Neuronal stem cell (in vitro differentiated cells): ENCODE results near the gene SPATA4.

ENCODE experiments used
- DNase-seq: peaks from one replicate; pipeline ENCODE4 v3.0.0-alpha.2; 2013; ENCODE audit warnings: low spot score
- H2AFZ ChIP-seq: one replicate; pipeline ENCODE4 v1.6.1; 2013; ENCODE audit warnings: mild to moderate bottlenecking, low read length, inconsistent platforms
- H2AK5ac ChIP-seq: 2 replicates; pipeline ENCODE4 v1.6.1; 2013; ENCODE audit warnings: low read depth, mild to moderate bottlenecking, inconsistent platforms, low read length, moderate library complexity, mixed read lengths
- H2BK120ac ChIP-seq: 2 replicates; pipeline ENCODE4 v1.6.1; 2013; ENCODE audit warnings: low read depth, mild to moderate bottlenecking, inconsistent platforms, low read length, moderate library complexity, mixed read lengths
- H2BK12ac ChIP-seq: one replicate; pipeline ENCODE4 v1.6.1; 2013; ENCODE audit warnings: low read length, inconsistent platforms
- H2BK15ac ChIP-seq: 2 replicates; pipeline ENCODE4 v1.6.1; 2013; ENCODE audit warnings: mild to moderate bottlenecking, low read length, inconsistent platforms, mixed read lengths
- H2BK5ac ChIP-seq: one replicate; pipeline ENCODE4 v1.6.1; 2013; ENCODE audit warnings: inconsistent platforms, mild to moderate bottlenecking, low read length, moderate library complexity
- H3K14ac ChIP-seq: one replicate; pipeline ENCODE4 v1.6.1; 2013; ENCODE audit warnings: low read length, inconsistent platforms
- H3K18ac ChIP-seq: 2 replicates; pipeline ENCODE4 v1.6.1; 2013; ENCODE audit warnings: low read length, inconsistent platforms
- H3K23ac ChIP-seq: 2 replicates; pipeline ENCODE4 v1.6.1; 2013; ENCODE audit warnings: low read depth, mild to moderate bottlenecking, mixed read lengths, low read length, inconsistent platforms; ENCODE audit not compliant: poor library complexity
- H3K27ac ChIP-seq: replicated peaks from 3 replicates; pipeline ENCODE4 v1.5.1; 2013; ENCODE audit warnings: low read length, inconsistent platforms
- H3K27me3 ChIP-seq, 3 experiments: 2 replicates each; pipeline ENCODE4 v1.6.1; 2013; ENCODE audit warnings: low read length in 3 of 3, mild to moderate bottlenecking in 2 of 3, inconsistent platforms in 1 of 3, low read depth in 1 of 3, mixed read lengths in 1 of 3, moderate library complexity in 1 of 3; ENCODE audit not compliant: control insufficient read depth in 3 of 3, insufficient read depth in 3 of 3
- H3K36me3 ChIP-seq, 2 donors: replicated peaks in 1 of 2; 2 replicates each; pipeline ENCODE4 v1.6.1; 2013; ENCODE audit warnings: low read length in 2 of 2; ENCODE audit not compliant: control insufficient read depth in 2 of 2, insufficient read depth in 2 of 2
- H3K4ac ChIP-seq: 2 replicates; pipeline ENCODE4 v1.6.1; 2013; ENCODE audit warnings: inconsistent platforms, mild to moderate bottlenecking, low read length, moderate library complexity
- H3K4me1 ChIP-seq, 2 donors: 1 replicate in 1 of 2; 2 replicates in 1 of 2; pipeline ENCODE4 v1.6.1; 2013; ENCODE audit warnings: low read length in 2 of 2, low read depth in 1 of 2; ENCODE audit not compliant: control insufficient read depth in 2 of 2, insufficient read depth in 1 of 2
- H3K4me2 ChIP-seq: one replicate; pipeline ENCODE4 v1.6.1; 2013; ENCODE audit warnings: mild to moderate bottlenecking, low read length, inconsistent platforms; ENCODE audit not compliant: insufficient read depth, poor library complexity, severe bottlenecking
- H3K4me3 ChIP-seq, 2 donors: 2 replicates each; pipeline ENCODE4 v1.5.1; 2013; ENCODE audit warnings: low read length in 2 of 2, mild to moderate bottlenecking in 2 of 2, inconsistent platforms in 1 of 2, moderate library complexity in 1 of 2
- H3K79me1 ChIP-seq: one replicate; pipeline ENCODE4 v1.6.1; 2013; ENCODE audit warnings: low read depth, mild to moderate bottlenecking, inconsistent platforms, low read length, moderate library complexity
- H3K9ac ChIP-seq: one replicate; pipeline ENCODE4 v1.6.1; 2013; ENCODE audit warnings: mild to moderate bottlenecking, low read depth, low read length, inconsistent platforms; ENCODE audit not compliant: poor library complexity
- H3K9me3 ChIP-seq, 2 donors: replicated peaks in 1 of 2; 2 replicates each; pipeline versions ENCODE3 to v1.6.1; 2013; ENCODE audit warnings: low read length in 2 of 2, mild to moderate bottlenecking in 2 of 2, inconsistent platforms in 1 of 2, low read depth in 1 of 2, mixed read lengths in 1 of 2, moderate library complexity in 1 of 2; ENCODE audit not compliant: control insufficient read depth in 2 of 2, insufficient read depth in 1 of 2
- H4K8ac ChIP-seq: one replicate; pipeline ENCODE4 v1.6.1; 2013; ENCODE audit warnings: low read depth, mild to moderate bottlenecking, inconsistent platforms, low read length, moderate library complexity
- H4K91ac ChIP-seq: one replicate; pipeline ENCODE4 v1.6.1; 2013; ENCODE audit warnings: low read length, low read depth, mild to moderate bottlenecking, inconsistent platforms; ENCODE audit not compliant: poor library complexity
- WGBS, 2 donors: extraction: QIAGEN DNeasy Blood & Tissue Kit; methylation state at CpG; one replicate each; pipeline ENCODE4 v1.1.7; 2013; ENCODE audit warnings: missing lambda C conversion rate in 2 of 2, mixed read lengths in 1 of 2; ENCODE audit not compliant: insufficient read length in 2 of 2, insufficient replicate concordance in 1 of 2; ENCODE audit errors: extremely low coverage in 2 of 2; 5-methylcytosine and 5-hydroxymethylcytosine counted together

Gene SPATA4

DNA sequence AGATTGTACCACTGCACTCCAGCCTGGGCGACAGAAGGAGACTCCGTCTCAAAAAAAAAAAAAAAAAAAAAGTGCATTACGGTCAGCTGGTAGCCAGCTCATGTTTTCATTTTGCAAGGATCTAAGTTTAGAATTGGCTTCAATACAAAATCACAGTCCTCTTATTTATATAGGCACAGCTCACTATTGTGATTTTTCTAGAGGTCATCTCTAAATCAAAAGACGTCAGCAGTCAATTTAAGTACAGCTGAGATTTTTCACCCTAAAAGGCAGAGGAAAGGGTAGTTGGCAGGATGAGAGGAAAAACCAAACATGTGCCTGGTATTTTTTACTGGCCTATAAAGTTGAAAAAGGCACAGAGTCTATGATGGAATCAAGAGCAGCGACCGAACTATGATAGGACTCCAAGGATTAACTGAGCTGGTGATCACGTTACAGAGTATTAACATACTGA is 42.8 kb upstream of the SPATA4 start:
- Histone ChIP-seq H3K4me3 (no peak overlapping the region), H3K27ac (no peak overlapping the region), H4K91ac (no peak overlapping the region), H3K4me2 (no peak overlapping the region), H3K79me1 (no peaks in the 10 kb centered on the region), H2BK5ac (no peak overlapping the region), H3K4me1 (peaks cover 1 to 4% of the 10 kb centered on the region in 2 donors), H3K27me3 (no peaks in the 10 kb centered on the region), H2BK15ac (no peak overlapping the region), H2BK120ac (no peak overlapping the region), H3K18ac (no peak overlapping the region), H3K14ac (no peak overlapping the region), H3K23ac (no peak overlapping the region), H3K9me3 (no peaks in the 10 kb centered on the region), H2AK5ac (no peak overlapping the region), H3K36me3 (no peaks in the 10 kb centered on the region), H3K4ac (no peak overlapping the region), H3K9ac (no peak overlapping the region), H2AFZ (no peak overlapping the region), H2BK12ac (no peak overlapping the region), H4K8ac (no peak overlapping the region)
- no CpG with 5 or more reads among the region's 7 CpGs for WGBS, 2 donors
- DNase-seq, result no peak

GRCh38 chr4:176236946-176237345 is 41.6 kb upstream of the SPATA4 start:
- Histone ChIP-seq H3K9ac (no peak overlapping the region), H3K4me1 (peaks cover 1 to 4% of the 10 kb centered on the region in 2 donors), H3K79me1 (no peaks in the 10 kb centered on the region), H3K27me3 (no peaks in the 10 kb centered on the region), H2BK15ac (no peak overlapping the region), H3K36me3 (no peaks in the 10 kb centered on the region), H2AFZ (no peak overlapping the region), H4K8ac (no peak overlapping the region), H2BK5ac (no peak overlapping the region), H3K4ac (no peak overlapping the region), H2BK12ac (no peak overlapping the region), H2BK120ac (no peak overlapping the region), H4K91ac (no peak overlapping the region), H3K4me2 (no peak overlapping the region), H2AK5ac (no peak overlapping the region), H3K14ac (no peak overlapping the region), H3K27ac (no peak overlapping the region), H3K4me3 (no peak overlapping the region), H3K9me3 (no peaks in the 10 kb centered on the region), H3K18ac (no peak overlapping the region), H3K23ac (no peak overlapping the region)
- no CpG with 5 or more reads among the region's 5 CpGs for WGBS, 2 donors
- DNase-seq, result no peak

GRCh38 chr4:176230836-176231235 is 35.5 kb upstream of the SPATA4 start:
- H2BK120ac ChIP-seq, result no peak overlapping the region
- H2BK5ac ChIP-seq, result no peak overlapping the region
- no peak overlapping the region for H3K4me2 ChIP-seq
- peaks cover 2 to 4% of the 10 kb centered on the region in 2 donors for H3K4me1 ChIP-seq
- H3K9me3 ChIP-seq, result no peaks in the 10 kb centered on the region
- peak overlapping the region; percentile 75 for H2AFZ ChIP-seq
- no peak for DNase-seq
- H3K27ac ChIP-seq, result no peak overlapping the region
- H3K14ac ChIP-seq, result no peak overlapping the region
- no peak overlapping the region for H2AK5ac ChIP-seq
- no peaks in the 10 kb centered on the region for H3K27me3 ChIP-seq
- no peak overlapping the region for H2BK15ac ChIP-seq
- H2BK12ac ChIP-seq, result no peak overlapping the region
- no peaks in the 10 kb centered on the region for H3K36me3 ChIP-seq
- no peak overlapping the region for H4K8ac ChIP-seq
- no CpG with 5 or more reads among the region's 4 CpGs for WGBS, 2 donors
- H3K79me1 ChIP-seq, result no peaks in the 10 kb centered on the region
- H3K18ac ChIP-seq, result no peak overlapping the region
- H3K9ac ChIP-seq, result no peak overlapping the region
- H3K4me3 ChIP-seq, result no peak overlapping the region
- H4K91ac ChIP-seq, result no peak overlapping the region
- H3K23ac ChIP-seq, result no peak overlapping the region
- H3K4ac ChIP-seq, result no peak overlapping the region

GRCh38 chr4:176229645-176230044 is 34.3 kb upstream of the SPATA4 start:
- WGBS, 2 donors, result no CpG with 5 or more reads among the region's 4 CpGs
- Histone ChIP-seq H2BK120ac (no peak overlapping the region), H4K8ac (no peak overlapping the region), H3K4me1 (peaks cover 2 to 4% of the 10 kb centered on the region in 2 donors), H3K27ac (no peak overlapping the region), H4K91ac (no peak overlapping the region), H3K9me3 (no peaks in the 10 kb centered on the region), H3K4me2 (no peak overlapping the region), H3K27me3 (no peaks in the 10 kb centered on the region), H3K18ac (no peak overlapping the region), H2BK12ac (no peak overlapping the region), H2AK5ac (no peak overlapping the region), H2BK15ac (no peak overlapping the region), H3K14ac (no peak overlapping the region), H3K4me3 (no peak overlapping the region), H3K9ac (no peak overlapping the region), H3K23ac (no peak overlapping the region), H3K36me3 (no peaks in the 10 kb centered on the region), H3K79me1 (no peaks in the 10 kb centered on the region), H2AFZ (peak overlapping the region; percentile 81), H2BK5ac (no peak overlapping the region), H3K4ac (no peak overlapping the region)
- no peak for DNase-seq
